ENCODE results near the gene PAAF1. TPM values are rescaled to one million over a fixed set of nuclear protein-coding genes. Genes with fewer than 3 reads are reported as not detected.

The PAAF1 gene
- total RNA-seq: 11.6 and 16.0 TPM in 2 replicates

DNA sequence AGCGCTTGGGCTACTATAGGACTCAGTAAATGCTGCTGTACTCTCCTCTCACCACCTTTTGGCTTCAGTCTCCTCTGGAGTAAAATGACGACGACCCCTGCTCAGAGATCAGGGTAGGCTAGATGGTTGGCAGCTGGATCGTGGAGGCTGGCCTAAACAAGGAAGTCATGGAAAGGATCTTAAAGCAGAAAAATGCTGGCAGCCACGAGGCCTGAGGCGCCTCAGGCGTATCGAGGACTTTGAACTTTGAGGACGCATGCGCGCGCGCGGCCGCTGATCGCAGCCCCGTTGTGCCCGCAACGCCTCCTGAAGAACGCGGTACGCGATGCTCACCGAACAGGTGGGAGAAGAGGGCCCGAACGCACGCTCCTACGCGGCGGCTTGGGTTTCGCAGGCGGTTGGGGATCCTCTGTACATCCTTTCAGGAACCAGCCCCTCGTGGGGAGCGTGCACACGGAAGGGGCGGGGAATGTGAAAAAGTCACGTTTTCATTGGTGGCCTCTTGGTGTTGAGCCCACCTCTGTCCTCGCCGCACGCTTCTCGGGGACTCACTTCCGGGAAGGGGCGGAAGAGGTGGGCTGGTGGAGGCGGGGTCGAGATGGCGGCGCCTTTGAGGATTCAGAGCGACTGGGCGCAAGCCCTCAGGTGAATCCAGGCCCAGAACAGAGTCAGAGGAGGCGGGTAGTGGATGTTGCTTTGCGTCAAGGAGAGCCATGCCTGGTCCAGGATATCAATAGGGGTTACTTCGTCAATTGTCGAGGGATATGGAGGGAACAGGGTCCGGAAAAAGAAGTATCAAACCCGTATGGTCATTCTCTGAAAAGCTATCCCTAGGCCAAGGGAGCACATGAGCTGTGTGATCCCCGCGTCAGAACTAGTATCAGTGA is at the start of gene PAAF1, which contains the start of gene COA4:
TSS of gene PAAF1 (plus strand) at position 576 of the 887 bp plus-strand sequence. CDS start at position 599, 23 bp downstream.
TSS of gene COA4 (minus strand) at position 423 of the 887 bp plus-strand sequence. CDS start 3,468 bp downstream, outside the sequence.

GRCh38 chr11:73950869-73951710 is 74.3 kb downstream of the PAAF1 start, which contains the start of gene DNAJB13:
Gene DNAJB13, plus strand, starts transcription at chr11:73951026. Its CDS starts 44 bp downstream, at chr11:73951070.

Other genes with a start within 250 kb of the PAAF1 start
- gene PLEKHB1, start 230.4 kb upstream of the PAAF1 start, total RNA-seq: 1.2 and 1.4 TPM in 2 replicates
- 163 and 189 TPM in 2 replicates for gene RAB6A, start 115.9 kb upstream of the PAAF1 start, total RNA-seq
- 17.5 and 18.1 TPM in 2 replicates for gene MRPL48, start 89.1 kb upstream of the PAAF1 start, total RNA-seq
- 40.3 and 54.9 TPM in 2 replicates for gene COA4, start 153 bp upstream of the PAAF1 start, total RNA-seq
- not detected in 2 replicates for gene DNAJB13, start 74.0 kb downstream of the PAAF1 start, total RNA-seq
- gene UCP2, start 105.8 kb downstream of the PAAF1 start, total RNA-seq: 0.30 and 2.7 TPM in 2 replicates
- 0.30 and 0.32 TPM in 2 replicates for gene UCP3, start 132.1 kb downstream of the PAAF1 start, total RNA-seq